ENCODE results near the gene LRRC56. TPM values are rescaled to one million over a fixed set of nuclear protein-coding genes. Genes with fewer than 3 reads are reported as not detected.

Gene LRRC56
- polyA plus RNA-seq, 1 experiment, result 1.5 TPM

DNA sequence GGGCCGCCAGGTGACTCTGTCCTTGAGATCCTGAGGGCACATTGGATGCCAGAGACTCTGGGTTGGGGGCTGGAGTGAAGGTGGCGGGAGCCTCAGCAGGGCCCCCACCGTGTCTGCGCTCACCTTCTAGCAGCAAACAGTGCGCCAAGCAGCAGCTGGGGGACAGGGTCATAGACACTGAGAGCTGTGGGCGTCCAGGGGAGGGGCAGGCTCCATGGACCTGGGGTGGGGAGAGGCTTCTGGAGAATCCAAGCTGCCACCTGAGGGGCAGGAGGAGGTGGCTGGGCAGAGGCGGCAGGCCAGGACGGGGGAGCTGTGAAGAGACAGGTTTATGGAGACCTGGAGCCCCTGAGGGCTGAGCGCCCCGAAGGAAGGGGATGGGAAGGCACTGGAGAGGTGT is 47.0 kb downstream of the LRRC56 start:
- ChIA-PET CTCF (interaction anchor here (1.5 kb wide), 1 partner anchor 12 kb away, joined by 3 read pairs; no protein-coding TSS in a partner anchor), POLR2A (no interaction called here)
- TF ChIP-seq, protein P1, sequence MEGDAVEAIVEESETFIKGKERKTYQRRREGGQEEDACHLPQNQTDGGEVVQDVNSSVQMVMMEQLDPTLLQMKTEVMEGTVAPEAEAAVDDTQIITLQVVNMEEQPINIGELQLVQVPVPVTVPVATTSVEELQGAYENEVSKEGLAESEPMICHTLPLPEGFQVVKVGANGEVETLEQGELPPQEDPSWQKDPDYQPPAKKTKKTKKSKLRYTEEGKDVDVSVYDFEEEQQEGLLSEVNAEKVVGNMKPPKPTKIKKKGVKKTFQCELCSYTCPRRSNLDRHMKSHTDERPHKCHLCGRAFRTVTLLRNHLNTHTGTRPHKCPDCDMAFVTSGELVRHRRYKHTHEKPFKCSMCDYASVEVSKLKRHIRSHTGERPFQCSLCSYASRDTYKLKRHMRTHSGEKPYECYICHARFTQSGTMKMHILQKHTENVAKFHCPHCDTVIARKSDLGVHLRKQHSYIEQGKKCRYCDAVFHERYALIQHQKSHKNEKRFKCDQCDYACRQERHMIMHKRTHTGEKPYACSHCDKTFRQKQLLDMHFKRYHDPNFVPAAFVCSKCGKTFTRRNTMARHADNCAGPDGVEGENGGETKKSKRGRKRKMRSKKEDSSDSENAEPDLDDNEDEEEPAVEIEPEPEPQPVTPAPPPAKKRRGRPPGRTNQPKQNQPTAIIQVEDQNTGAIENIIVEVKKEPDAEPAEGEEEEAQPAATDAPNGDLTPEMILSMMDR (IDR thresholded peaks at IDR 0.05; ENCODE audit: insufficient read depth, low read depth, low read length), result no peak
- no peak for DNase-seq (ENCODE audit: low read depth)
- Histone ChIP-seq H3K4me3 (ENCODE audit: low read depth, low read length) (no peak overlapping the region), H3K27me3 (ENCODE audit: control insufficient read depth, insufficient read depth, low read length) (no peaks in the 10 kb centered on the region), H3K36me3 (ENCODE audit: control insufficient read depth, insufficient read depth, low read length) (peaks cover 18% of the 10 kb centered on the region)

DNA sequence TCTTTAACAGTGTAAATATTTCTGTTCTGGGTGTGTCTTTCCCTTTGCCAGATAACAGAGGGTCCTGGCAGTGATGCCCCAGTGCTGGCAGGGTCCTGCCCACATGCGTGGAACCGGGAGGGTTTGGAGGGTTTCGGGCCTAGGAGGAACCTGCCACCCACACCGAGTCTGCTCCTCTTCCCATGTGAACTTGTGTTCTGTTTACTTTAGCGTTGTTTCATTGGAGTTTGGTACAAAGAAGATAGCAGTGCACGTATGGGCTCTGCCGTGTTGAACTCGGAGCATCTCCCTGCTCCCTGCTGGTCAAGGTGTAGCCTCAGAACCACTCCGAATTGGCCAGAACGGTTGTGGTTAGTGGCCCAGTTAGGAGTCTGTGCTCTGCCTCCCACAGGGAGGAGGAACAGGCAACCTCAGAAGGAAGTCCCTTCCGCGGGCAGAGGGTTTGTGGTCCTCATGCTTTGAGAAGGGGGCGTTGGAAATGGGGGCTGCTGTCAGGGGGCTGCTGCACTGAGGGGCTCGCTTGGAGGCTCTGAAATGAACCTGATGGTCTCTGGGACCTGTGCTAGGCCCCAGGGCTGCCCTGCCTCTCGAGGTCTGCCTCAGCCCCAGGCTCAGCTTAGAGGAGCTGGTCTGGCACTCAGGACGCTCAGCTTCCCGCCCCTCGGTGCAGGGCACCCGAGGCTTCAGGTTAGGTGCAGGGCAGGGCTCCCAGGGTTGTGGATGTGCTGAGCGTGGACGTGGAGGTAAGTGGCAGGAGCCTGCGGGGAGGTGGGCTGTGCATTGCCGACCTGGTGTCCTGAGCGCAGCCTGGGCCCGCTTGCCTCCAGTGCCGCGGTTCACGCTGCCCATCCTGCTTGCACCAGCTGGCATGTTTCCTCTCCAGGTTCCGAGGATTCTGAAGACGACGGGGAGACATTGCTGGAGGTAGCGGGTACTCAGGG is 49.3 kb downstream of the LRRC56 start:
- TF ChIP-seq, protein P1 (IDR thresholded peaks at IDR 0.05; ENCODE audit: insufficient read depth, low read depth, low read length), result no peak
- no peak for DNase-seq (ENCODE audit: low read depth)
- H3K36me3 ChIP-seq (ENCODE audit: control insufficient read depth, insufficient read depth, low read length), result peaks cover 25% of the 10 kb centered on the region
- H3K27me3 ChIP-seq (ENCODE audit: control insufficient read depth, insufficient read depth, low read length), result no peaks in the 10 kb centered on the region
- POLR2A ChIA-PET, result no interaction called here
- CTCF ChIA-PET, result no interaction called here
- no peak overlapping the region for H3K4me3 ChIP-seq (ENCODE audit: low read depth, low read length)

DNA sequence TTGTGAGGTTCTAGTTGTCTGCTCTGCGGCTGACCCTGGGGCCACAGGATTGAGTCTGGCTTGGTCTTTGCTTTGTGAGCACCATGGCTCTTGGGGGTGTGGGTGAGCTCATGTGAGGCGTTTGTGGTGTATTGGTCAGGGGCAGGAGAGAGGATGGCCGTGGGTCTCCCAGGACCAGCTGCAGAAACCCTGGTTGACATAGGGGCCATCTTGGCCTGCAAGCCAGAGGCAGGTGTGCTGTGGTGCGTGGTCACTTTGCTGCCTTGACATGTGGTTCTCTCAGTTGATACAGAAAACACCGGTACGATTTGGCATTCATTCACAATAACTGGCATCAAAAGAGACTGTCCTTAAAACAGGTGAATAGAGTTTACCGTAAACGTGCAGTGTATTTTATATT is 50.2 kb downstream of the LRRC56 start:
- DNase-seq (ENCODE audit: low read depth), result no peak
- TF ChIP-seq, protein P1 (IDR thresholded peaks at IDR 0.05; ENCODE audit: insufficient read depth, low read depth, low read length), result no peak
- POLR2A ChIA-PET, result no interaction called here
- Histone ChIP-seq H3K27me3 (ENCODE audit: control insufficient read depth, insufficient read depth, low read length) (no peaks in the 10 kb centered on the region), H3K36me3 (ENCODE audit: control insufficient read depth, insufficient read depth, low read length) (peaks cover 24% of the 10 kb centered on the region), H3K4me3 (ENCODE audit: low read depth, low read length) (no peak overlapping the region)
- CTCF ChIA-PET, result no interaction called here

DNA sequence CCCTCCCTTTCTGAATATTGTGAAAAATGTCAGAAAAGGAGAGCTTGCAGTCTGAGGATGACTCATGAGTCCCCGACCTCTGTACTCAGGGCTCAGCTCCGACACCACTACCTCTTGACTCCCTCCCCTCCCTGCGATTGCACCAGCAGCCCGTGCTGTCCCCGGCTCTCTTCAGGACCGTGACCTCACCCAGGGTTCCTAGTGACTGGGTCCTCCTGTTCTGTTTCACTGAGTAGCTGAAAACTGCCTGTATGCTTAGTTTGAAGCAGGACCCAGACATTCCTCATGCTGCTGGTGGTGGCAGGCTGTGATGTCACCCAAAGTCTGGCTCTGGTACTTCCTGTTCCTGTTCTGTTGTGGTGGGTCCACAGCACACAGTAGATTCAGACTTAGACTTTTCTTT is 50.7 kb downstream of the LRRC56 start:
- Histone ChIP-seq H3K27me3 (ENCODE audit: control insufficient read depth, insufficient read depth, low read length) (no peaks in the 10 kb centered on the region), H3K36me3 (ENCODE audit: control insufficient read depth, insufficient read depth, low read length) (peaks cover 29% of the 10 kb centered on the region), H3K4me3 (ENCODE audit: low read depth, low read length) (no peak overlapping the region)
- POLR2A ChIA-PET, result no interaction called here
- CTCF ChIA-PET, result interaction anchor here (1.7 kb wide), 1 partner anchor 33 kb away, joined by 3 read pairs; no protein-coding TSS in a partner anchor
- no peak for DNase-seq (ENCODE audit: low read depth)
- TF ChIP-seq, protein P1 (IDR thresholded peaks at IDR 0.05; ENCODE audit: insufficient read depth, low read depth, low read length), result no peak

DNA sequence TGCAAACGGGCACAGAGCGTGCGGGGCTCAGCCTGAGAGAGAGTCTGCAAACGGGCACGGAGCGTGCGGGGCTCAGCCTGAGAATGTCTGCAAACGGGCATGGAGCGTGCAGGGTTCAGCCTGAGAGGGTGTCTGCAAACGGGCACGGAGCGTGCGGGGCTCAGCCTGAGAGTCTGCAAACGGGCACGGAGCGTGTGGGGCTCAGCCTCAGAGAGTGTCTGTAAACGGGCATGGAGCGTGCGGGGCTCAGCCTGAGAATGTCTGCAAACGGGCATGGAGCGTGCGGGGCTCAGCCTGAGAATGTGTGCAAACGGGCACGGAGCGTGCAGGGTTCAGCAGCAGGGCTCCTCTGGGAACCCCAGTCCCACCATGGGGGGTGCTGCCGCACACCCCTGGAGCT is 52.5 kb downstream of the LRRC56 start:
- POLR2A ChIA-PET, result no interaction called here
- no peak for DNase-seq (ENCODE audit: low read depth)
- TF ChIP-seq, protein P1 (IDR thresholded peaks at IDR 0.05; ENCODE audit: insufficient read depth, low read depth, low read length), result no peak
- no peak overlapping the region for H3K4me3 ChIP-seq (ENCODE audit: low read depth, low read length)
- H3K27me3 ChIP-seq (ENCODE audit: control insufficient read depth, insufficient read depth, low read length), result no peaks in the 10 kb centered on the region
- CTCF ChIA-PET, result interaction anchor here (1.7 kb wide), 1 partner anchor 35 kb away, joined by 3 read pairs; no protein-coding TSS in a partner anchor
- H3K36me3 ChIP-seq (ENCODE audit: control insufficient read depth, insufficient read depth, low read length), result peaks cover 32% of the 10 kb centered on the region

All from BJ (cell line).